Upper lobe of left lung (tissue), 6 donors: ENCODE results near the gene NPTXR. TPM values are rescaled to one million over a fixed set of nuclear protein-coding genes. Genes with fewer than 3 reads are reported as not detected.

Source experiments
- total RNA-seq, 6 donors: library from RNA; depleted of rRNA in 4 of 6; stranded (reverse); fragments of >200 nt in 4 of 6; gene quantifications; one replicate each; pipeline versions ENCODE4 v1.1.0 to v1.2.1, GENCODE V29; 2016 to 2021
- donor health status: DM: no; HTN: no; CAD: no; lungs with moderate emphysema.
- donor health status: DM: no; HTN: yes; CAD: no; lungs with severe emphysema.

Gene NPTXR
- total RNA-seq, 6 donors from 2014 or later: 1.4 to 6.6 (median 3.0) TPM; not detected in 1

Other genes with a start within 250 kb of the NPTXR start
- 10 to 100 TPM in 3 of 6 donors, 1 to 10 TPM in 2, under 1 TPM in 1; 0.49 to 21.3 (median 8.3) TPM for gene FAM227A, start 187.6 kb downstream of the NPTXR start, total RNA-seq
- 10 to 100 TPM; 15.8 to 30.3 (median 23.5) TPM for gene CBY1, start 187.4 kb downstream of the NPTXR start, total RNA-seq
- 10 to 100 TPM in 5 of 6 donors, 1 to 10 TPM in 1; 9.4 to 60.3 (median 24.1) TPM for gene TOMM22, start 162.1 kb downstream of the NPTXR start, total RNA-seq
- gene JOSD1, start 143.1 kb downstream of the NPTXR start, total RNA-seq: 10 to 100 TPM; 47.1 to 84.8 (median 67.3) TPM
- gene GTPBP1, start 138.1 kb downstream of the NPTXR start, total RNA-seq: 100 to 1,000 TPM in 2 of 6 donors, 10 to 100 TPM in 4; 57.9 to 176 (median 73.6) TPM
- gene SUN2, start 88.0 kb downstream of the NPTXR start, total RNA-seq: 100 to 1,000 TPM; 191 to 436 (median 275) TPM
- gene DNAL4, start 49.9 kb downstream of the NPTXR start, total RNA-seq: 10 to 100 TPM; 14.7 to 23.7 (median 20.2) TPM
- 10 to 100 TPM; 30.4 to 74.9 (median 45.4) TPM for gene CBX6, start 28.2 kb upstream of the NPTXR start, total RNA-seq
- gene APOBEC3A, start 113.6 kb upstream of the NPTXR start, total RNA-seq: 10 to 100 TPM in 3 of 6 donors, 1 to 10 TPM in 3; 3.0 to 27.3 (median 8.3) TPM
- gene APOBEC3B, start 138.3 kb upstream of the NPTXR start, total RNA-seq: 1 to 10 TPM in 3 of 6 donors, under 1 TPM in 1, not detected in 2; 0.89 to 5.8 (median 1.5) TPM
- 10 to 100 TPM in 4 of 6 donors, 1 to 10 TPM in 2; 6.1 to 27.0 (median 11.1) TPM for gene APOBEC3C, start 170.2 kb upstream of the NPTXR start, total RNA-seq
- gene APOBEC3D, start 177.1 kb upstream of the NPTXR start, total RNA-seq: 1 to 10 TPM; 1.2 to 5.8 (median 3.6) TPM
- 10 to 100 TPM in 2 of 6 donors, 1 to 10 TPM in 4; 4.0 to 12.0 (median 6.5) TPM for gene APOBEC3F, start 196.8 kb upstream of the NPTXR start, total RNA-seq
- gene APOBEC3G, start 233.2 kb upstream of the NPTXR start, total RNA-seq: 10 to 100 TPM; 10.2 to 38.8 (median 15.8) TPM